Measurements from ENCODE around the gene GOLPH3.

GOLPH3 gene

DNA sequence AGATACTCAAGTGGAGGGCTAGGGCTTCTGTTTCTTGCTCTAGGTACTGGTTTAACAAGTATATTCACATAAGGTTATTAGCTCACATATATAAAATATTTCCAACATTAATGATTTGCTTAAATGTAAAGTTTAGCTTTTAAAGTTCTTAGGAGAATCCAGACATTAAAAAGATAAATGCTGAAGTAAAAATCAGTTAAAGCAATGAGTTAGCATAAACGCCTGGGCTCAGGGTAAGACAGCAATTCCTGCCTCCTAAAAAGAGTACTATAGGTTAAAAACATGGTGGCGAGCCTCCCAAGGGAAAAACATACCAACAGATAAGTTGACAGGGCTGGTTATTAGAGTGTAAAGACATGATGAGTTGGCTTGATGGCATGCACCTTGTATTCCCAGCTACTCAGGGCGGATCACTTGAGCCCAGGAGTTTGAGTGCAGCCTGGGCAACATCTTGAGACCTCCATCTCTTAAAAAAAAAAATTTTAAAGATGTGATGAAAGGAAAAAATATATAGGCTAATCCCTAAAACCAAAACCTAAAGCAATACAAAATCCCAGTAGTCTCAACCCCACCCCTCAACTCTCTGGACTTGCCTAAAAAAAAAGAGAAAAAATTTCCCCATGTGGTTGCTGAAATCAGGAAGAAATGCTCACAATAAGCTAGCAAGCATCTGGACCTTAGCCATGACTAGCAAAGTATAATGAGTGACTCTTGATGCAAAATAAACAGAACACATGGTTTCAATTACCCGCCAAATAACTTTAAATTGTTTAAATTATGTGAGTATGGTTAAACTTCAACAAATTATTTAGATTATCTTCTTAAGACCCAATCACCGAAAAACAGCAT is 3.6 kb downstream of the GOLPH3 start:
- peak overlapping the region; percentile 64 for H3K4me3 ChIP-seq (replicated peaks; ENCODE audit: low read depth, low read length)
- TF ChIP-seq, protein P1, sequence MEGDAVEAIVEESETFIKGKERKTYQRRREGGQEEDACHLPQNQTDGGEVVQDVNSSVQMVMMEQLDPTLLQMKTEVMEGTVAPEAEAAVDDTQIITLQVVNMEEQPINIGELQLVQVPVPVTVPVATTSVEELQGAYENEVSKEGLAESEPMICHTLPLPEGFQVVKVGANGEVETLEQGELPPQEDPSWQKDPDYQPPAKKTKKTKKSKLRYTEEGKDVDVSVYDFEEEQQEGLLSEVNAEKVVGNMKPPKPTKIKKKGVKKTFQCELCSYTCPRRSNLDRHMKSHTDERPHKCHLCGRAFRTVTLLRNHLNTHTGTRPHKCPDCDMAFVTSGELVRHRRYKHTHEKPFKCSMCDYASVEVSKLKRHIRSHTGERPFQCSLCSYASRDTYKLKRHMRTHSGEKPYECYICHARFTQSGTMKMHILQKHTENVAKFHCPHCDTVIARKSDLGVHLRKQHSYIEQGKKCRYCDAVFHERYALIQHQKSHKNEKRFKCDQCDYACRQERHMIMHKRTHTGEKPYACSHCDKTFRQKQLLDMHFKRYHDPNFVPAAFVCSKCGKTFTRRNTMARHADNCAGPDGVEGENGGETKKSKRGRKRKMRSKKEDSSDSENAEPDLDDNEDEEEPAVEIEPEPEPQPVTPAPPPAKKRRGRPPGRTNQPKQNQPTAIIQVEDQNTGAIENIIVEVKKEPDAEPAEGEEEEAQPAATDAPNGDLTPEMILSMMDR (IDR thresholded peaks at IDR 0.05; ENCODE audit: low read depth, low read length, missing control alignments): no peak
- DNase-seq (ENCODE audit: extremely low read depth, low read depth): peak; percentile 97

DNA sequence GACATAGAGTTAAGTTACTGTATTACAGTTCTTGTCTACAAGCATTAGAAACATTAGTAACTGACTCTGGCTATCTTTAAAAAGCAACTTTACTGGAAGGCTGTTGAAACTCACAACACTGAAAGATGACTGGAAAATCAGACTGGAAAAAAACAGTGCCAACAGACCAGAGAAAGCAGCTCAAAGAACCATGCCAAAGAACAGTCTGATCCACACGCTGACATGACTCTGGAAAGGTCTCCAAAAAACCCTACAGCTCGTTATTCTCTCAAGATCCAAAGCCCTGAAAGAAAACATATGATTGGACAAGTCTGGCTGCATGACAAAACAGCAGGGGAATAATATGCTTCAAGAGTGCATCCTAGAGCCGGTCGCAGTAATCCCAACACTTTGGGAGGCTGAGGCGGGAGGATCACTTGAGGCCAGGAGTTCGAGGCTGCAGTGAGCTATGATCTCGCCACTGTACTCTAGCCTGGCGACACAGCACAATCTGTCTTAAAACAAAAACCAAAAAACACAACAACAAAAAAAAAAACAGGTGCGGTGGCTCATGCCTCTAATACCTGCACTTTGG is 5.6 kb downstream of the GOLPH3 start:
- no peak for DNase-seq (ENCODE audit: extremely low read depth, low read depth)
- TF ChIP-seq, protein P1 (IDR thresholded peaks at IDR 0.05; ENCODE audit: low read depth, low read length, missing control alignments): no peak
- H3K4me3 ChIP-seq (replicated peaks; ENCODE audit: low read depth, low read length): no peak overlapping the region

DNA sequence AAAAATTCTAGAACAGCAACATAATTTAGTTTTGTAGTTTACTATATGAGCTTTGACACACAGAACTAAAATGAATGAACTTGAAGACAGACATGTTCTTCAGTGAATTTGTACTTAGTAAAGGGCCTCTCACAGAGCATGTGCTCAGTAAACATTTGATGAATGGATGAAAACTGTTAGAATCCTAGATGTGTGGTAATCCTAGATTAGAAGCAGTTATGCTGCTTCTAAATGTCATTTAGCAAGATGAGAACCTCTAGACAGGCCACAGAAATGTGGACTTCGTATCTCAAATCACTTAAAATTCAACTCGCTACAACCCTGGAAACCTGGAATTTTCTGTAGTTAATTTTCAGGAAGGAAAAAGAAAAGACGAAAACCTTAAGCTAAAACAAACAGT is 8.5 kb downstream of the GOLPH3 start:
- TF ChIP-seq, protein P1 (IDR thresholded peaks at IDR 0.05; ENCODE audit: low read depth, low read length, missing control alignments): no peak
- DNase-seq (ENCODE audit: extremely low read depth, low read depth): no peak
- H3K4me3 ChIP-seq (replicated peaks; ENCODE audit: low read depth, low read length): no peak overlapping the region

DNA sequence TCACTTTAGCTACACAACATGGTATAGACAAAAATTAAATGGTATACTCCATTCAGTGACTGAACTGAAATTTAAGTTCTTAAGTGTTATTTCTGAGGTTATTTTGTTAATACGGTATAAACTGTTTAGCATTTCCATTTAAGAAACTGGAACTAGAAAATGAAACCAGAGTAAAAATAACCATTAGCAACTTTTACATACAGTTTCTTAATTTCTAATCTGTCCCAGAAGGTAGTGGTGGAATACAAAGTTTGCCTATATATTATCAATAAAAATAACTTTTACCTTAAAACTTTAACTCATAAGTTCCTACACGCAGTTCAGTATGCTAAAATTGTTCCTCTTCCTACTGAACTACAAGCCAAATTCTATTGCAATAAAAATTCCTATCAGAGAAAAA is 10.3 kb downstream of the GOLPH3 start:
- TF ChIP-seq, protein P1 (IDR thresholded peaks at IDR 0.05; ENCODE audit: low read depth, low read length, missing control alignments): no peak
- H3K4me3 ChIP-seq (replicated peaks; ENCODE audit: low read depth, low read length): no peak overlapping the region
- no peak for DNase-seq (ENCODE audit: extremely low read depth, low read depth)

DNA sequence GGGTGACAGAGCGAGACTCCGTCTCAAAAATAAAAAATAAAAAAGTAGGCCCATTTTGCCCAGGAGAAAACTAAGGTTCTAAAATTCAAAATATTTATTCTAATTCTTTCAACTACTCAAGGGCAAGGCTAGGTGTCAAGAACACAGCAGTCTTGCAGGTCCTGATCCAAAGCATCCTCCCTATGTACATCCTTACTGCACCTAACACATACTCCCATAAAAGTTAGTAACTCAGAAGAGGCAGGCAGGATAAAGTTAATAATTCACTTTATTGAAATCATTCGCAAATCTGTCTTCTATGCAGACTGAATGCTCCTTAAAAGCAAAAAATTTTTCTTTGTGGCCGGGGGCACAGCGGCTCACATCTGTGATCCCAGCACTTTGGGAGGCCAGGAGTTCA is 11.1 kb downstream of the GOLPH3 start:
- no peak overlapping the region for H3K4me3 ChIP-seq (replicated peaks; ENCODE audit: low read depth, low read length)
- TF ChIP-seq, protein P1 (IDR thresholded peaks at IDR 0.05; ENCODE audit: low read depth, low read length, missing control alignments): no peak
- no peak for DNase-seq (ENCODE audit: extremely low read depth, low read depth)

DNA sequence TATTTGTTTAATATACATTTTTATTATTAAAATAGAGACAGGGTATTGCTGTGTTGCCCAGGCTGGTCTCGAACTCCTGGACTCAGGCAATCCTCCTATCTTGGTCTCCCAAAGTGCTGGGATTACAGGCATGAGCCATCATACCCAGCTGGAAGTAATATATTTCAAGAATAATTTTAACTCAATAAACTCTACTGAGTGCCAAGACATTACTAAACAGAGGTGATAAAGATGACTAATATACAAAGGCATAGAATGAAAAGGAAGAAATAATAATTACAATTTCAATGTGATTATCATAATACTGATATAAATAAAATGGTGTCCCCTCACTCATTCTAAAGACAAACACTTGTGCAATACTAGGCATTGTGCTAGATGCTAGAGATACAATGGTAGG is 13.9 kb downstream of the GOLPH3 start:
- no peak for DNase-seq (ENCODE audit: extremely low read depth, low read depth)
- TF ChIP-seq, protein P1 (IDR thresholded peaks at IDR 0.05; ENCODE audit: low read depth, low read length, missing control alignments): no peak
- no peak overlapping the region for H3K4me3 ChIP-seq (replicated peaks; ENCODE audit: low read depth, low read length)

Measured in HFF-Myc (cell line).